GM19351 (cell line): ENCODE measurements around the gene FBXW12.

Experiments
- ATAC-seq: cut with Tn5 transposase; IDR thresholded peaks from one replicate; pipeline ENCODE4 v1.9.1; 2021; ENCODE audit warnings: mild to moderate bottlenecking, moderate library complexity; ENCODE audit not compliant: unreplicated experiment

Gene FBXW12

GRCh38 chr3:48407542-48408099 is 35.6 kb downstream of the FBXW12 start:
- ATAC-seq = no peak

- ATAC-seq = no peak
These were observed 36.8 kb downstream of the FBXW12 start for GRCh38 chr3:48408823-48409281.

GRCh38 chr3:48409291-48410201 is 37.5 kb downstream of the FBXW12 start:
- no peak for ATAC-seq

GRCh38 chr3:48410205-48411040 is 38.4 kb downstream of the FBXW12 start:
- no peak for ATAC-seq

GRCh38 chr3:48411041-48411588 is 39.1 kb downstream of the FBXW12 start:
- no peak for ATAC-seq

GRCh38 chr3:48411606-48412374 is 39.8 kb downstream of the FBXW12 start:
- no peak for ATAC-seq

GRCh38 chr3:48412375-48413001 is 40.5 kb downstream of the FBXW12 start:
- no peak for ATAC-seq

- no peak for ATAC-seq
These were observed 41.1 kb downstream of the FBXW12 start for GRCh38 chr3:48413086-48413485.

- ATAC-seq = no peak
These were observed 41.6 kb downstream of the FBXW12 start for GRCh38 chr3:48413611-48414010.

GRCh38 chr3:48414376-48415250 is 42.6 kb downstream of the FBXW12 start:
- ATAC-seq = no peak

GRCh38 chr3:48415251-48415953 is 43.4 kb downstream of the FBXW12 start:
- ATAC-seq = no peak

- no peak for ATAC-seq
These were observed 44.1 kb downstream of the FBXW12 start for GRCh38 chr3:48416091-48416505.

- no peak for ATAC-seq
These were observed 44.5 kb downstream of the FBXW12 start for GRCh38 chr3:48416546-48416945.

- ATAC-seq = no peak
These were observed 45.6 kb downstream of the FBXW12 start for GRCh38 chr3:48417529-48418108.

GRCh38 chr3:48418140-48418539 is 46.1 kb downstream of the FBXW12 start:
- no peak for ATAC-seq

- ATAC-seq = no peak
These were observed 46.6 kb downstream of the FBXW12 start for GRCh38 chr3:48418651-48419050.

- no peak for ATAC-seq
These were observed 47.1 kb downstream of the FBXW12 start for GRCh38 chr3:48419149-48419548.

GRCh38 chr3:48419597-48419996 is 47.6 kb downstream of the FBXW12 start:
- no peak for ATAC-seq
